Measurements from ENCODE around the gene BACE1. TPM values are rescaled to one million over a fixed set of nuclear protein-coding genes. Genes with fewer than 3 reads are reported as not detected.

Gene BACE1
- total and polyA plus RNA-seq, 2 experiments from 2014 or later, result 2.4 to 7.2 TPM

- Histone ChIP-seq H3K4me2 (no peak overlapping the region), H3K4me3 (no peak overlapping the region), H2AFZ (no peak overlapping the region), H4K20me1 (replicated peaks; ENCODE audit: insufficient read depth) (no peaks in the 10 kb centered on the region), H3K27ac (ENCODE audit: low read depth) (no peak overlapping the region), H3K9me2 (ENCODE audit: insufficient read depth) (no peaks in the 10 kb centered on the region), H3K36me3 (ENCODE audit: insufficient read depth) (peaks cover 4% of the 10 kb centered on the region; the same call in 1 of the 2 replicates), H3F3A (replicated peaks; ENCODE audit: low read depth) (no peaks in the 10 kb centered on the region), H3K4me1 (ENCODE audit: insufficient read depth) (no peaks in the 10 kb centered on the region), H3K79me2 (replicated peaks; ENCODE audit: insufficient read depth) (no peaks in the 10 kb centered on the region), H3K27me3 (ENCODE audit: insufficient read depth) (no peaks in the 10 kb centered on the region)
- no peak overlapping the region for H3K27ac Mint-ChIP-seq
- H3K4me3 Mint-ChIP-seq, result no peak overlapping the region
- no peaks in the 10 kb centered on the region for H3K9me3 Mint-ChIP-seq
- ATAC-seq (no peak), DNase-seq (ENCODE audit: low spot score) (no peak)
- H3K27me3 Mint-ChIP-seq (ENCODE audit: insufficient read depth, low read depth, poor library complexity), result peaks cover 6% of the 10 kb centered on the region
- no peak for TF ChIP-seq CTCF (conservative IDR thresholded peaks at IDR 0.05; ENCODE audit: low read depth in 2 of 2)
- peaks cover 41% of the 10 kb centered on the region for H3K36me3 Mint-ChIP-seq (ENCODE audit: low read depth)
- H3K4me1 Mint-ChIP-seq, result no peaks in the 10 kb centered on the region
Observed at GRCh38 chr11:117287668-117288067, 28.4 kb downstream of the BACE1 start.

- H3K4me3 ChIP-seq, result no peak overlapping the region
- no peak overlapping the region for H3K27ac ChIP-seq (ENCODE audit: low read depth)
- DNase-seq (ENCODE audit: low spot score) (no peak), ATAC-seq (no peak)
- H3K4me2 ChIP-seq, result no peak overlapping the region
- H3K36me3 ChIP-seq (ENCODE audit: insufficient read depth), result peaks cover 7% of the 10 kb centered on the region; the same call in 1 of the 2 replicates
- H3K79me2 ChIP-seq (replicated peaks; ENCODE audit: insufficient read depth), result no peaks in the 10 kb centered on the region
- no peaks in the 10 kb centered on the region for H3F3A ChIP-seq (replicated peaks; ENCODE audit: low read depth)
- H3K9me2 ChIP-seq (ENCODE audit: insufficient read depth), result no peaks in the 10 kb centered on the region
- H3K4me1 ChIP-seq (ENCODE audit: insufficient read depth), result no peaks in the 10 kb centered on the region
- Mint-ChIP-seq H3K27me3 (ENCODE audit: insufficient read depth, low read depth, poor library complexity) (peaks cover 6% of the 10 kb centered on the region), H3K36me3 (ENCODE audit: low read depth) (peaks cover 48% of the 10 kb centered on the region), H3K4me3 (no peak overlapping the region), H3K27ac (no peak overlapping the region), H3K9me3 (no peaks in the 10 kb centered on the region), H3K4me1 (no peaks in the 10 kb centered on the region)
- H3K27me3 ChIP-seq (ENCODE audit: insufficient read depth), result no peaks in the 10 kb centered on the region
- no peaks in the 10 kb centered on the region for H4K20me1 ChIP-seq (replicated peaks; ENCODE audit: insufficient read depth)
- no peak overlapping the region for H2AFZ ChIP-seq
- no peak for TF ChIP-seq ETS1 (IDR thresholded peaks at IDR 0.05)
- no peak for TF ChIP-seq STAT1 (IDR thresholded peaks at IDR 0.05; ENCODE audit: unreplicated experiment)
- TF ChIP-seq JUNB (IDR thresholded peaks at IDR 0.05; ENCODE audit: unreplicated experiment), result no peak
- no peak for TF ChIP-seq EZH2phosphoT487 (IDR thresholded peaks at IDR 0.05; ENCODE audit: unreplicated experiment)
- no peak for TF ChIP-seq EZH2 (IDR thresholded peaks at IDR 0.05; ENCODE audit: low read depth, unreplicated experiment)
- TF ChIP-seq CTCF (conservative IDR thresholded peaks at IDR 0.05; ENCODE audit: low read depth in 2 of 2), result no peak
- TF ChIP-seq POLR2AphosphoS5 (IDR thresholded peaks at IDR 0.05; ENCODE audit: low read depth), result no peak
- TF ChIP-seq NANOG (IDR thresholded peaks at IDR 0.05; ENCODE audit: borderline replicate concordance), result no peak
- TF ChIP-seq ZNF462 (CRISPR knock-in tag; IDR thresholded peaks at IDR 0.05), result no peak
Observed at GRCh38 chr11:117286588-117286987, 29.5 kb downstream of the BACE1 start.

Measured in GM23338 (cell line).